ENCODE data around the gene PRAMEF25. TPM values are rescaled to one million over a fixed set of nuclear protein-coding genes. Genes with fewer than 3 reads are reported as not detected.

The PRAMEF25 gene
- total RNA-seq: not detected in 2 replicates

DNA sequence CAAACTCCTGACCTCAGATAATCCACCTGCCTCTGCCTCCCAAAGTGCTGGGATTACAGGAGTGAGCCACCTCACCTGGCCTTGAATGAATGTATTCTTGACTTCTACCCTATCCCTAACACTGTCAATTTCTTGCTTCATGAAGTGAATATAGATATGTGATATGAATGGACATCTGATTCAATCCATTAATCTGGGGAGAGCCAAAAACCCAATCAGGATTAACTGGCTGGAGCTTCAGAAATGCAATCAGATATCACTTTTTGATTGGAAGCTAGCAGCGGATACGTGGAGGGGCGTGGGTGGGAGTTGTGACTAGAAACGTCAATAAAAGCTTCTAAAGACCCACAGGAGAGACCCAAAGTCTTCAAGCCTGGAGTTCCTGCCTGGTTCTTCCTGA is at the start of gene PRAMEF25:
PRAMEF25 (plus strand) TSS at position 301 of the 400 bp plus-strand sequence. CDS start 2,920 bp downstream, outside the sequence.

DNA sequence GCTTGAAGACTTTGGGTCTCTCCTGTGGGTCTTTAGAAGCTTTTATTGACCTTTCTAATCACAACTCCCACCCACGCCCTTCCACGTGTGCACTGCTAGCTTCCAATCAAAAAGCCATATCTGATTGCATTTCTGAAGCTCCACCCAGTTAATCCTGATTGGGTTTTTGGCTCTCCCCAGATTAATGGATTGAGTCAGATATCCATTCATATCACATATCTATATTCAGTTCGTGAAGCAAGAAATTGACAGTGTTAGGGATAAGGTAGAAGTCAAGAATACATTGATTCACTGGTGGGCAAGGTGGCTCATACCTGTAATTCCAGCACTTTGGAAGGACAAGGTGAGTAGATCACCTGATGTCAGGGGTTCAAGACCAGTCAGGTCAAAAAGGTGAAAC is 14.1 kb upstream of the PRAMEF25 start, which contains the start of gene PRAMEF27:
PRAMEF27 (minus strand) TSS at position 101 of the 400 bp plus-strand sequence. CDS start 2,916 bp downstream, outside the sequence.

GRCh38 chr1:13116754-13117153 is 46.2 kb downstream of the PRAMEF25 start, which contains the start of gene HNRNPCL2:
HNRNPCL2 (minus strand) TSS chr1:13116854; CDS start chr1:13116400, 454 bp downstream.

Other genes starting within 250 kb of the PRAMEF25 start
- gene PRAMEF11, start 239.4 kb upstream of the PRAMEF25 start, total RNA-seq: not detected in 2 replicates
- gene HNRNPCL1, start 222.1 kb upstream of the PRAMEF25 start, total RNA-seq: not detected in 2 replicates
- gene PRAMEF2, start 213.7 kb upstream of the PRAMEF25 start, total RNA-seq: not detected in 2 replicates
- not detected in 2 replicates for gene PRAMEF4, start 184.6 kb upstream of the PRAMEF25 start, total RNA-seq
- not detected in 2 replicates for gene PRAMEF10, start 172.5 kb upstream of the PRAMEF25 start, total RNA-seq
- not detected in 2 replicates for gene PRAMEF7, start 154.2 kb upstream of the PRAMEF25 start, total RNA-seq
- gene PRAMEF6, start 123.2 kb upstream of the PRAMEF25 start, total RNA-seq: not detected in 2 replicates
- not detected in 2 replicates for gene PRAMEF27, start 14.2 kb upstream of the PRAMEF25 start, total RNA-seq
- not detected in 2 replicates for gene HNRNPCL3, start 10.0 kb upstream of the PRAMEF25 start, total RNA-seq
- gene HNRNPCL2, start 46.1 kb downstream of the PRAMEF25 start, total RNA-seq: not detected in 2 replicates
- not detected in 2 replicates for gene PRAMEF26, start 85.2 kb downstream of the PRAMEF25 start, total RNA-seq
- gene HNRNPCL4, start 94.9 kb downstream of the PRAMEF25 start, total RNA-seq: not detected in 2 replicates
- not detected in 2 replicates for gene PRAMEF9, start 101.1 kb downstream of the PRAMEF25 start, total RNA-seq
- not detected in 2 replicates for gene PRAMEF13, start 130.6 kb downstream of the PRAMEF25 start, total RNA-seq
- not detected in 2 replicates for gene PRAMEF18, start 155.4 kb downstream of the PRAMEF25 start, total RNA-seq
- gene PRAMEF5, start 183.4 kb downstream of the PRAMEF25 start, total RNA-seq: not detected in 2 replicates
- gene PRAMEF8, start 214.4 kb downstream of the PRAMEF25 start, total RNA-seq: not detected in 2 replicates
- not detected in 2 replicates for gene PRAMEF33, start 232.8 kb downstream of the PRAMEF25 start, total RNA-seq
- not detected in 2 replicates for gene PRAMEF15, start 244.8 kb downstream of the PRAMEF25 start, total RNA-seq

Measured in epithelial cell of alveolus of lung (primary cell).